GM04504 (cell line): ENCODE results near the gene EP400.
A peak's percentile ranks its signal among the peaks of the same experiment; 100 is the strongest.
"Not testable (repeated sequence)": the region's sequence is repeated elsewhere in the genome, so short reads cannot be mapped to it uniquely, and the experiment has no call there.

Source experiments
- DNase-seq: peaks from one replicate; pipeline ENCODE4 v3.0.0-alpha.2; 2012; ENCODE audit warnings: low read depth

The EP400 gene

GRCh38 chr12:132085291-132085635 lies 135.5 kb downstream of the EP400 start:
- DNase-seq = peak; percentile 8

- DNase-seq = no peak
These were observed 139.7 kb downstream of the EP400 start for GRCh38 chr12:132089407-132089910.

- DNase-seq = no peak
These were observed 144.6 kb downstream of the EP400 start for GRCh38 chr12:132094269-132094891.

GRCh38 chr12:132095520-132096409 lies 146.0 kb downstream of the EP400 start:
- no peak for DNase-seq

GRCh38 chr12:132099739-132100138 lies 150.0 kb downstream of the EP400 start:
- no peak for DNase-seq

- DNase-seq = no peak
These were observed 150.7 kb downstream of the EP400 start for GRCh38 chr12:132100306-132101065.

- no peak for DNase-seq
These were observed 152.6 kb downstream of the EP400 start for GRCh38 chr12:132102297-132102696.

- not testable (repeated sequence) for DNase-seq
These were observed 153.3 kb downstream of the EP400 start for GRCh38 chr12:132103072-132103471.

GRCh38 chr12:132103542-132104308 lies 154.0 kb downstream of the EP400 start:
- DNase-seq = no peak

GRCh38 chr12:132105467-132105866 lies 155.7 kb downstream of the EP400 start:
- no peak for DNase-seq

GRCh38 chr12:132106921-132107320 lies 157.2 kb downstream of the EP400 start:
- no peak for DNase-seq

- DNase-seq = no peak
These were observed 158.6 kb downstream of the EP400 start for GRCh38 chr12:132108211-132108832.

- no peak for DNase-seq
These were observed 160.0 kb downstream of the EP400 start for GRCh38 chr12:132109741-132110140.

- no peak for DNase-seq
These were observed 160.9 kb downstream of the EP400 start for GRCh38 chr12:132110677-132111076.

- DNase-seq = no peak
These were observed 162.0 kb downstream of the EP400 start for GRCh38 chr12:132111654-132112304.

- no peak for DNase-seq
These were observed 164.9 kb downstream of the EP400 start for GRCh38 chr12:132114667-132115066.

- no peak for DNase-seq
These were observed 165.8 kb downstream of the EP400 start for GRCh38 chr12:132115500-132115899.

GRCh38 chr12:132116709-132117557 lies 167.2 kb downstream of the EP400 start:
- no peak for DNase-seq

- no peak for DNase-seq
These were observed 167.8 kb downstream of the EP400 start for GRCh38 chr12:132117558-132117875.

GRCh38 chr12:132118876-132119275 lies 169.1 kb downstream of the EP400 start:
- DNase-seq = no peak
